Caco-2 (cell line): ENCODE results near the gene ZXDB. TPM values are rescaled to one million over a fixed set of nuclear protein-coding genes. Genes with fewer than 3 reads are reported as not detected.
A peak's percentile ranks its signal among the peaks of the same experiment; 100 is the strongest.

Experiments
- BruUV-seq: library from RNA; stranded (reverse); fragments of 400-500 nt; replicated peaks from 2 replicates; lab custom pipeline; 2021; lab: Mats Ljungman, UMichigan
- CTCF ChIA-PET: fragments of 300-600 bp; sonication (Branson Sonifier 250); formaldehyde crosslinking; loops from one replicate; lab custom pipeline; 2022; ENCODE audit warnings: antibody characterized with exemption; lab: Charles Lee
- POLR2A ChIA-PET: fragments of 300-600 bp; sonication (Branson Sonifier 250); formaldehyde crosslinking; loops from one replicate; lab custom pipeline; 2022; ENCODE audit warnings: antibody characterized with exemption; lab: Charles Lee
- DNase-seq, 2 experiments: peaks; one replicate each; pipeline versions ENCODE4 v3.0.0 to v3.0.0-alpha.2; 2020 to 2022
- H3K27me3 ChIP-seq: replicated peaks from 2 replicates; pipeline ENCODE4 v1.6.0; 2011; ENCODE audit warnings: low read length; ENCODE audit not compliant: control insufficient read depth, insufficient read depth
- H3K36me3 ChIP-seq: 2 replicates; pipeline ENCODE4 v1.5.1; 2011; ENCODE audit warnings: low read length; ENCODE audit not compliant: control insufficient read depth, insufficient read depth
- H3K4me1 ChIP-seq: fragments of 250-450 bp; sonication (Bioruptor Pico); 2 replicates; pipeline ENCODE4 v1.5.1; 2020; ENCODE audit warnings: mild to moderate bottlenecking
- H3K4me3 ChIP-seq: 2 replicates; pipeline ENCODE4 v1.5.1; 2011; ENCODE audit warnings: low read depth, mild to moderate bottlenecking, control low read depth, low read length
- H3K9me3 ChIP-seq: fragments of 250-450 bp; sonication (Bioruptor Pico); 2 replicates; pipeline ENCODE4 v1.5.1; 2020; ENCODE audit warnings: mild to moderate bottlenecking, moderate library complexity
- H3K27ac Mint-ChIP-seq: one replicate; pipeline ENCODE4 v1.8.0; 2022; ENCODE audit warnings: mixed read lengths; ENCODE audit not compliant: unreplicated experiment
- H3K27me3 Mint-ChIP-seq: one replicate; pipeline ENCODE4 v1.8.0; 2022; ENCODE audit warnings: mixed read lengths; ENCODE audit not compliant: insufficient read depth, unreplicated experiment
- H3K36me3 Mint-ChIP-seq: one replicate; pipeline ENCODE4 v1.8.0; 2022; ENCODE audit warnings: mild to moderate bottlenecking, mixed read lengths; ENCODE audit not compliant: insufficient read depth, unreplicated experiment
- H3K4me1 Mint-ChIP-seq: one replicate; pipeline ENCODE4 v1.8.0; 2022; ENCODE audit warnings: low read depth, mixed read lengths; ENCODE audit not compliant: unreplicated experiment
- H3K4me3 Mint-ChIP-seq: one replicate; pipeline ENCODE4 v1.8.0; 2022; ENCODE audit warnings: mild to moderate bottlenecking, moderate library complexity, mixed read lengths; ENCODE audit not compliant: unreplicated experiment
- H3K9me3 Mint-ChIP-seq: one replicate; pipeline ENCODE4 v1.8.0; 2022; ENCODE audit warnings: mixed read lengths; ENCODE audit not compliant: unreplicated experiment
- intact Hi-C: fragments of 100-400 bp; cut with micrococcal nuclease; formaldehyde crosslinking; loops from one replicate; pipeline ENCODE4 v1.10.0; 2022; ENCODE audit not compliant: unreplicated experiment
- total RNA-seq: library from RNA; stranded (reverse); gene quantifications from 2 replicates; pipeline ENCODE4 v1.2.3, GENCODE V29; 2022
- TF ChIP-seq, protein P1 (sequence below), 2 experiments: fragments of 200-600 bp in 1 of 2; IDR thresholded peaks; 1 replicate in 1 of 2; 2 replicates in 1 of 2; pipeline versions ENCODE4 v1.5.1 to v1.8.0; 2011 to 2022; ENCODE audit warnings: antibody characterized with exemption in 1 of 2, control low read depth in 1 of 2, inconsistent platforms in 1 of 2, low read depth in 1 of 2, low read length in 1 of 2, mild to moderate bottlenecking in 1 of 2, moderate library complexity in 1 of 2; ENCODE audit not compliant: insufficient read depth in 1 of 2, severe bottlenecking in 1 of 2, unreplicated experiment in 1 of 2

Gene ZXDB
- total RNA-seq, 1 experiment from 2014 or later, result 8.3 TPM

DNA sequence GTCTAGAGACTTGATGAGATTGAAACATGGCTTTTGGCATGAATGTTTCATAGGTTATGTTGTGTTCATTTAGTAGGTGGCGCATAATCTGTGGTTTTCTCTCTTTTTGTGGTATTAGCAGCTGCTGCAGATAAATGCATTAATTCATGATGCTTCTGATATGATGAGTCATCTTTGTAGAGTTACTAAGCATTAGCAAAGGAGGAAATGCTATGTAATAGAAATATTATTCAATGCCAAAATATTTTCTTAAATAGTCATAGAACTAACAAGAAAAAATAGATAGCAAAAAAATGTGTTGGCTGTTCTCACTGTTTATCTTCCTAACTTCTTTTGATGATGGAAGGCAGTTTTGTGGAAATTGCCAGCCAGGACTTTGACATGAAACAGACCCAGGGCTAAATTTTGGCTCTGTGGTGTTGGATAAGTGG is 3.6 kb downstream of the ZXDB start:
- no peak for DNase-seq
- Mint-ChIP-seq H3K4me1 (peaks cover 12% of the 10 kb centered on the region), H3K36me3 (peaks cover 6% of the 10 kb centered on the region), H3K27me3 (no peaks in the 10 kb centered on the region), H3K27ac (no peak overlapping the region), H3K9me3 (no peaks in the 10 kb centered on the region), H3K4me3 (peak overlapping the region; percentile 57)
- Histone ChIP-seq H3K9me3 (no peaks in the 10 kb centered on the region), H3K4me3 (no peak overlapping the region), H3K27me3 (no peaks in the 10 kb centered on the region), H3K36me3 (no peaks in the 10 kb centered on the region), H3K4me1 (no peaks in the 10 kb centered on the region)
- ChIA-PET CTCF (no interaction called here), POLR2A (no interaction called here)
- intact Hi-C loops, result loop anchor here (10.0 kb wide), 1 partner anchor 329 kb away; no protein-coding TSS in a partner anchor
- TF ChIP-seq, protein P1, sequence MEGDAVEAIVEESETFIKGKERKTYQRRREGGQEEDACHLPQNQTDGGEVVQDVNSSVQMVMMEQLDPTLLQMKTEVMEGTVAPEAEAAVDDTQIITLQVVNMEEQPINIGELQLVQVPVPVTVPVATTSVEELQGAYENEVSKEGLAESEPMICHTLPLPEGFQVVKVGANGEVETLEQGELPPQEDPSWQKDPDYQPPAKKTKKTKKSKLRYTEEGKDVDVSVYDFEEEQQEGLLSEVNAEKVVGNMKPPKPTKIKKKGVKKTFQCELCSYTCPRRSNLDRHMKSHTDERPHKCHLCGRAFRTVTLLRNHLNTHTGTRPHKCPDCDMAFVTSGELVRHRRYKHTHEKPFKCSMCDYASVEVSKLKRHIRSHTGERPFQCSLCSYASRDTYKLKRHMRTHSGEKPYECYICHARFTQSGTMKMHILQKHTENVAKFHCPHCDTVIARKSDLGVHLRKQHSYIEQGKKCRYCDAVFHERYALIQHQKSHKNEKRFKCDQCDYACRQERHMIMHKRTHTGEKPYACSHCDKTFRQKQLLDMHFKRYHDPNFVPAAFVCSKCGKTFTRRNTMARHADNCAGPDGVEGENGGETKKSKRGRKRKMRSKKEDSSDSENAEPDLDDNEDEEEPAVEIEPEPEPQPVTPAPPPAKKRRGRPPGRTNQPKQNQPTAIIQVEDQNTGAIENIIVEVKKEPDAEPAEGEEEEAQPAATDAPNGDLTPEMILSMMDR (IDR thresholded peaks at IDR 0.05; ENCODE audit: insufficient read depth in 1 of 2, low read depth in 1 of 2, low read length in 1 of 2, severe bottlenecking in 1 of 2, unreplicated experiment in 1 of 2), result no peak
- no TSS peak for BruUV-seq

DNA sequence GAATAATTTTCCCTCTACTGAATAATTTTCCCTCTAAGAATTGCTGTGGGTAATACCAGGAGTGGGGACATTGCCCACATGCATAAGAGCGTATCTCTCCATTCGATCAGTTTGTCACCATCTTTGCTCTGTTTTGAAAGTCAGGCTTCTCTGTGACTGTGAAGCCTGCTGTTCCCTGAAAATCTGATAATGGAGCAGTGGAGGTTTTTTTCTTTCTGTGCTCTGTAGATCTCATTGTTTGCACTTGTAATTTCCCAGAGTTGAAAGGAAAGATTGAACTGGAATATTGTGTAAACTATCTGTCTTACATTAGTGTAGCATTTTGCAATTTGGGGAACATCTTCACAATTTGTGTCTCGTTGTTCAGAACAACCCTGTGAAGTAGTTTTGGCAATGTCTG is 4.3 kb downstream of the ZXDB start:
- CTCF ChIA-PET, result no interaction called here

DNA sequence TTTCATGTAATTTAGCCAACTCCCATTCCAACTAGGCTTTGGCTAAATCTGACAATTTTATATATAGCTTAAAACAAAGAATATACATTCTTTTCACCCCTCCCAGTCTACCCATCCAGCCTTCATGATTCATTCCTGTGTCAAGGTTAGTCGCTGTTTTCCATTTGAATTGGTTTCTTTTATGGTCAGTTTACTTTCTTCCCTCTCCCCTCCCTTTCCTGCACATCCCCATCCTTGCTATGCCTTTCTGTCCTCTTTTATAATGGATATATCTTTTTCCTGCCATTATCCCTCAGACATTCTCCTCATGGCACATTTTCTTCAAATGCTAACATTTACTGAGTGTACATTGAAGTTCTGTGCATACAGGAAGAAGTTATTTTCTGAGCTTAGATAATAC is 4.7 kb downstream of the ZXDB start:
- no peaks in the 10 kb centered on the region for H3K27me3 ChIP-seq
- BruUV-seq, result no TSS peak
- no peaks in the 10 kb centered on the region for H3K9me3 Mint-ChIP-seq
- TF ChIP-seq, protein P1 (IDR thresholded peaks at IDR 0.05; ENCODE audit: insufficient read depth in 1 of 2, low read depth in 1 of 2, low read length in 1 of 2, severe bottlenecking in 1 of 2, unreplicated experiment in 1 of 2), result no peak
- no peak overlapping the region for H3K4me3 ChIP-seq
- ChIA-PET CTCF (no interaction called here), POLR2A (no interaction called here)
- peaks cover 12% of the 10 kb centered on the region for H3K4me1 Mint-ChIP-seq
- H3K27me3 Mint-ChIP-seq, result no peaks in the 10 kb centered on the region
- no peaks in the 10 kb centered on the region for H3K4me1 ChIP-seq
- no peak overlapping the region for H3K27ac Mint-ChIP-seq
- no peak for DNase-seq
- H3K36me3 ChIP-seq, result no peaks in the 10 kb centered on the region
- intact Hi-C loops, result loop anchor here (10.0 kb wide), 1 partner anchor 328 kb away; no protein-coding TSS in a partner anchor
- H3K9me3 ChIP-seq, result no peaks in the 10 kb centered on the region
- peak overlapping the region; percentile 36 for H3K4me3 Mint-ChIP-seq
- H3K36me3 Mint-ChIP-seq, result peaks cover 6% of the 10 kb centered on the region

More for the DNA sequence above, 4.3 kb downstream of the ZXDB start:
- no peak for DNase-seq
- no peaks in the 10 kb centered on the region for H3K27me3 ChIP-seq
- no TSS peak for BruUV-seq
- POLR2A ChIA-PET, result no interaction called here
- Mint-ChIP-seq H3K4me1 (peaks cover 12% of the 10 kb centered on the region), H3K9me3 (no peaks in the 10 kb centered on the region), H3K4me3 (peak overlapping the region; percentile 36), H3K27me3 (no peaks in the 10 kb centered on the region), H3K36me3 (peaks cover 6% of the 10 kb centered on the region), H3K27ac (no peak overlapping the region)
- H3K4me1 ChIP-seq, result no peaks in the 10 kb centered on the region
- no peaks in the 10 kb centered on the region for H3K36me3 ChIP-seq
- H3K9me3 ChIP-seq, result no peaks in the 10 kb centered on the region
- TF ChIP-seq, protein P1 (IDR thresholded peaks at IDR 0.05; ENCODE audit: insufficient read depth in 1 of 2, low read depth in 1 of 2, low read length in 1 of 2, severe bottlenecking in 1 of 2, unreplicated experiment in 1 of 2), result no peak
- intact Hi-C loops, result loop anchor here (10.0 kb wide), 1 partner anchor 329 kb away; no protein-coding TSS in a partner anchor
- no peak overlapping the region for H3K4me3 ChIP-seq
